ENCODE data around the gene KRT40. TPM values are rescaled to one million over a fixed set of nuclear protein-coding genes. Genes with fewer than 3 reads are reported as not detected.
"Not testable (repeated sequence)": the region's sequence is repeated elsewhere in the genome, so short reads cannot be mapped to it uniquely, and the experiment has no call there.

KRT40 gene
- total and polyA plus RNA-seq, 2 donors (not counting 3 experiments of a cell fraction or from before 2014, with no cell fraction given), result not detected

GRCh38 chr17:41001795-41002194, 17.7 kb upstream of the KRT40 start:
- Histone ChIP-seq H3K4me2 (ENCODE audit: insufficient read depth, low read length) (no peak overlapping the region), H3K36me3 (ENCODE audit: control insufficient read depth in 2 of 2, extremely low read depth in 1 of 2, insufficient read depth in 2 of 2, low read length in 2 of 2) (no peaks in the 10 kb centered on the region), H3K27me3 (ENCODE audit: control insufficient read depth in 2 of 2, insufficient read depth in 2 of 2, low read length in 2 of 2) (peaks cover 0 to 2% of the 10 kb centered on the region in 2 experiments), H2AFZ (ENCODE audit: low read depth, low read length) (no peak overlapping the region), H3K79me2 (ENCODE audit: control insufficient read depth, insufficient read depth, low read length) (no peaks in the 10 kb centered on the region), H3K9me1 (replicated peaks; ENCODE audit: control insufficient read depth, extremely low read depth, insufficient read depth, low read length) (no peaks in the 10 kb centered on the region), H3K4me3 (replicated peaks in 1 of 3; ENCODE audit: insufficient read depth in 1 of 3, low read depth in 1 of 3, low read length in 3 of 3) (no peak overlapping the region), H3K4me1 (ENCODE audit: control insufficient read depth, extremely low read depth, insufficient read depth, low read length) (no peaks in the 10 kb centered on the region), H3K9ac (replicated peaks; ENCODE audit: extremely low read depth, insufficient read depth, low read length) (no peak overlapping the region), H3K27ac (ENCODE audit: insufficient read depth, low read depth, low read length) (no peak overlapping the region), H4K20me1 (replicated peaks; ENCODE audit: control insufficient read depth, extremely low read depth, insufficient read depth, low read length) (no peaks in the 10 kb centered on the region), H3K9me3 (replicated peaks; ENCODE audit: control insufficient read depth, insufficient read depth, low read length) (no peaks in the 10 kb centered on the region)
- FAIRE-seq, result no peak
- TF ChIP-seq POLR2AphosphoS5 (IDR thresholded peaks at IDR 0.05; ENCODE audit: insufficient read depth, low read depth, low read length), result no peak
- no peak for TF ChIP-seq POLR2A (IDR thresholded peaks at IDR 0.05; ENCODE audit: low read depth, low read length)
- TF ChIP-seq FOS (IDR thresholded peaks at IDR 0.05; ENCODE audit: borderline replicate concordance, insufficient read depth, low read length), result no peak
- no TSS peak for BruUV-seq (replicated peaks)
- ChIA-PET POLR2A (no interaction called here), CTCF (no interaction called here)
- DNase-seq (ENCODE audit: low read depth, low spot score), result no peak
- intact Hi-C loops (cut with micrococcal nuclease), result no loop called here
- dilution Hi-C loops (cut with MboI; ENCODE audit: extremely low pct_ligation_motif_present, low sequenced_read_pairs), result no loop called here

- H3K27me3 ChIP-seq (ENCODE audit: control insufficient read depth in 2 of 2, insufficient read depth in 2 of 2, low read length in 2 of 2); CTCF ChIA-PET; BruUV-seq (replicated peaks): not testable (repeated sequence)
Measured at GRCh38 chr17:40999563-40999962, 15.4 kb upstream of the KRT40 start, which contains the start of gene KRTAP3-2. TSS of gene KRTAP3-2 (minus strand) at chr17:40999906. CDS start at chr17:40999853, 53 bp downstream.

More at GRCh38 chr17:40999563-40999962, 15.4 kb upstream of the KRT40 start, which contains the start of gene KRTAP3-2:
- H3K9me1 ChIP-seq (replicated peaks; ENCODE audit: control insufficient read depth, extremely low read depth, insufficient read depth, low read length); H3K4me3 ChIP-seq (replicated peaks in 1 of 3; ENCODE audit: insufficient read depth in 1 of 3, low read depth in 1 of 3, low read length in 3 of 3); DNase-seq (ENCODE audit: low read depth, low spot score); H3K4me1 ChIP-seq (ENCODE audit: control insufficient read depth, extremely low read depth, insufficient read depth, low read length); H3K9me3 ChIP-seq (replicated peaks; ENCODE audit: control insufficient read depth, insufficient read depth, low read length); H3K36me3 ChIP-seq (ENCODE audit: control insufficient read depth in 2 of 2, extremely low read depth in 1 of 2, insufficient read depth in 2 of 2, low read length in 2 of 2); FAIRE-seq; H2AFZ ChIP-seq (ENCODE audit: low read depth, low read length); H4K20me1 ChIP-seq (replicated peaks; ENCODE audit: control insufficient read depth, extremely low read depth, insufficient read depth, low read length); H3K27ac ChIP-seq (ENCODE audit: insufficient read depth, low read depth, low read length); H3K79me2 ChIP-seq (ENCODE audit: control insufficient read depth, insufficient read depth, low read length); H3K9ac ChIP-seq (replicated peaks; ENCODE audit: extremely low read depth, insufficient read depth, low read length); POLR2A ChIA-PET; intact Hi-C loops (cut with micrococcal nuclease); dilution Hi-C loops (cut with MboI; ENCODE audit: extremely low pct_ligation_motif_present, low sequenced_read_pairs); H3K4me2 ChIP-seq (ENCODE audit: insufficient read depth, low read length): not testable (repeated sequence)
